ENCODE measurements around the gene DHFR. TPM values are rescaled to one million over a fixed set of nuclear protein-coding genes. Genes with fewer than 3 reads are reported as not detected.

DHFR gene
- total RNA-seq, 2 donors from 2014 or later, result 1.8 to 2.0 TPM

DNA sequence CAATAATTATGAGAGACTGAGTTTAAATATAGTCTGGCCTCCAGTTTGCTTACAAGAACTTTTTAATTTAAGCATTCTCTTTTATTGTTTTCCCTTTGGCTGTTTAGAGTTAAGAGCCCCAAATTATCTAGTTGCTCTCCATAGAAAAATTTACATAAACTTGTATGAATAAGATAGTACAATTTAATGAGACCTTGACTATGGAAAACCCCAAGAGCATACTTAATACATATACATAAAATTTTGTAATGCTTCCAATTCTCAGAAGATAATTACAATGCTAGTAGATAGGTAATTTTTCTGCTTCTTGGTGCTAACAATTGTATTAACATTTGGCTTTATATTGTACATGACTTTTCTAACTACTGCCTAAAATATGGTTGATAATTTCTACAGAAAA, 20.6 kb downstream of the DHFR start:
- intact Hi-C loops (cut with DNase I), result no loop called here

DNA sequence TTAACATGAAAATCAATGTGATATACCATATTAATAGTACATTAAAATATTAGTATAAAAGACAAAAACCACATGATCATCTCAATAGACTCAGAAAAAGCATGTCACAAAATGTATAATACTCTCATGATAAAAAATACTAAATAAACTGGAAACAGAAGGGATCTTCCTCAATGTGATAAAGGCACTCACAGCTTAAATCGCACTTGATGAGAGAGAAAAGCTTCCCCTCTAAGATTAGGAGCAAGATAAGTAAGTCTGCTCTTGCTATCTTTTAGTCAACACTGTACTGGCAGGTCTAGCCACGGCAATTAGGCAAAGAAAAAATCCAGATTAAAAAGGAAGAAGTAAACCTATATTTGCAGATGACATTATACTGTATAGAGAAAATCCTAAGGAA, 22.1 kb downstream of the DHFR start:
- H3K4me1 ChIP-seq, result no peaks in the 10 kb centered on the region
- H3K27ac ChIP-seq, result no peak overlapping the region
- no peak for ATAC-seq
- no peaks in the 10 kb centered on the region for H3K27me3 ChIP-seq
- no peaks in the 10 kb centered on the region for H3K36me3 ChIP-seq (replicated peaks in 1 of 2; ENCODE audit: insufficient read depth in 1 of 2, low read depth in 2 of 2)
- H3K4me3 ChIP-seq, result no peak overlapping the region
- TF ChIP-seq POLR2A (IDR thresholded peaks at IDR 0.05), result no peak
- no peak for TF ChIP-seq CTCF (IDR thresholded peaks at IDR 0.05)
- no peaks in the 10 kb centered on the region for H3K9me3 ChIP-seq
- no peak for DNase-seq
- WGBS, 2 donors, result 85 to 87% methylated on average over 2 of the region's 2 CpGs
- intact Hi-C loops (cut with DNase I), result no loop called here

More for the DNA sequence above, 20.6 kb downstream of the DHFR start:
- no peak for DNase-seq
- Histone ChIP-seq H3K4me1 (no peaks in the 10 kb centered on the region), H3K36me3 (replicated peaks in 1 of 2; ENCODE audit: insufficient read depth in 1 of 2, low read depth in 2 of 2) (no peaks in the 10 kb centered on the region), H3K4me3 (no peak overlapping the region), H3K9me3 (no peaks in the 10 kb centered on the region), H3K27me3 (no peaks in the 10 kb centered on the region), H3K27ac (no peak overlapping the region)
- TF ChIP-seq CTCF (IDR thresholded peaks at IDR 0.05) (no peak), POLR2A (IDR thresholded peaks at IDR 0.05) (no peak)
- no peak for ATAC-seq

- no peak overlapping the region for H3K4me3 ChIP-seq
- no peaks in the 10 kb centered on the region for H3K36me3 ChIP-seq (replicated peaks in 1 of 2; ENCODE audit: insufficient read depth in 1 of 2, low read depth in 2 of 2)
- WGBS, 2 donors, result 87 to 93% methylated on average over 11 of the region's 11 CpGs
- no peaks in the 10 kb centered on the region for H3K4me1 ChIP-seq
- TF ChIP-seq CTCF (IDR thresholded peaks at IDR 0.05), result no peak
- TF ChIP-seq POLR2A (IDR thresholded peaks at IDR 0.05), result no peak
- no peaks in the 10 kb centered on the region for H3K27me3 ChIP-seq
- no peak overlapping the region for H3K27ac ChIP-seq
- no peak for ATAC-seq
- H3K9me3 ChIP-seq, result no peaks in the 10 kb centered on the region
- no peak for DNase-seq
- intact Hi-C loops (cut with DNase I), result no loop called here
These were observed 23.2 kb downstream of the DHFR start for GRCh38 chr5:80631278-80632259.

GRCh38 chr5:80629281-80629680, 25.5 kb downstream of the DHFR start:
- TF ChIP-seq CTCF (IDR thresholded peaks at IDR 0.05), result no peak
- no peak for TF ChIP-seq POLR2A (IDR thresholded peaks at IDR 0.05)
- no peak overlapping the region for H3K27ac ChIP-seq

DNA sequence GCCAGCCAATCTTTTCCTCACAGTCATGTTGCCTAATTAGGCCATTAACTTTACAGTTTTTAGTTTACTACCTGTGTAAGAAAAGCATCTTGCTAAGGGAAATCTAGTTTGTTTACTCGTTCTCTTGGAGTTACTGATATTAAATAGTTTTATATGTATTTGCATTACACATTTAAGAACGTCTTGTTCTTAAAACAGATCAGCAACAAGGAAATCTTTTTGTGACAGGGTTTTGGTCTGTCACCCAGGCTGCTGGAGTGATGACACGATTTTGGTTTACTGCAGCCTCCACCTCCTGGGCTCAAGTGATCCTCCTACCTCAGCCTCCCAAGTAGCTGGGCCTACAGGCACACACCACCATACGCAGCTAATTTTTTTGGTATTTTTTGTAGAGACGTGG, 29.6 kb downstream of the DHFR start:
- Histone ChIP-seq H3K27ac (no peak overlapping the region), H3K4me1 (peaks cover 6% of the 10 kb centered on the region), H3K9me3 (no peaks in the 10 kb centered on the region), H3K36me3 (replicated peaks in 1 of 2; ENCODE audit: insufficient read depth in 1 of 2, low read depth in 2 of 2) (no peaks in the 10 kb centered on the region), H3K27me3 (no peaks in the 10 kb centered on the region), H3K4me3 (no peak overlapping the region)
- 84 to 91% methylated on average over 5 of the region's 5 CpGs for WGBS, 2 donors
- DNase-seq, result no peak
- ATAC-seq, result no peak
- TF ChIP-seq POLR2A (IDR thresholded peaks at IDR 0.05) (no peak), CTCF (IDR thresholded peaks at IDR 0.05) (no peak)
- intact Hi-C loops (cut with DNase I), result no loop called here

More at GRCh38 chr5:80629281-80629680, 25.5 kb downstream of the DHFR start:
- Histone ChIP-seq H3K4me1 (peaks cover 2% of the 10 kb centered on the region), H3K27me3 (no peaks in the 10 kb centered on the region), H3K4me3 (no peak overlapping the region), H3K36me3 (replicated peaks in 1 of 2; ENCODE audit: insufficient read depth in 1 of 2, low read depth in 2 of 2) (no peaks in the 10 kb centered on the region), H3K9me3 (no peaks in the 10 kb centered on the region)
- DNase-seq (no peak), ATAC-seq (no peak)
- intact Hi-C loops (cut with DNase I), result no loop called here

All from body of pancreas (tissue), 4 donors.